IPS DF 4.7 (cell line): Measurements from ENCODE around the gene NBPF3.
A peak's percentile ranks its signal among the peaks of the same experiment; 100 is the strongest.
"Not testable (repeated sequence)": the region's sequence is repeated elsewhere in the genome, so short reads cannot be mapped to it uniquely, and the experiment has no call there.

ENCODE experiments used
- DNase-seq: peaks from one replicate; pipeline ENCODE4 v3.0.0-alpha.2; 2013; ENCODE audit warnings: low spot score; ENCODE audit errors: extremely low read depth

The NBPF3 gene

GRCh38 chr1:21439721-21440629, at the start of gene NBPF3:
TSS of gene NBPF3 (plus strand) at chr1:21440137. CDS start at chr1:21445087, 4,950 bp downstream.
- DNase-seq, result no peak

GRCh38 chr1:21391497-21391896, 48.4 kb upstream of the NBPF3 start:
- DNase-seq, result no peak

GRCh38 chr1:21392587-21393263, 47.2 kb upstream of the NBPF3 start:
- DNase-seq, result no peak

GRCh38 chr1:21396516-21396915, 43.4 kb upstream of the NBPF3 start:
- DNase-seq, result no peak

GRCh38 chr1:21397813-21398188, 42.1 kb upstream of the NBPF3 start:
- DNase-seq, result peak; percentile 19

- DNase-seq, result not testable (repeated sequence)
Measured at GRCh38 chr1:21401726-21402346, 38.1 kb upstream of the NBPF3 start.

- DNase-seq, result no peak
Measured at GRCh38 chr1:21406659-21407058, 33.3 kb upstream of the NBPF3 start.

GRCh38 chr1:21409897-21410296, 30.0 kb upstream of the NBPF3 start:
- not testable (repeated sequence) for DNase-seq

GRCh38 chr1:21414015-21414414, 25.9 kb upstream of the NBPF3 start:
- no peak for DNase-seq

- DNase-seq, result not testable (repeated sequence)
Measured at GRCh38 chr1:21420378-21420777, 19.6 kb upstream of the NBPF3 start.

GRCh38 chr1:21421307-21421706, 18.6 kb upstream of the NBPF3 start:
- not testable (repeated sequence) for DNase-seq

GRCh38 chr1:21427798-21428480, 12.0 kb upstream of the NBPF3 start:
- DNase-seq, result not testable (repeated sequence)

- DNase-seq, result not testable (repeated sequence)
Measured at GRCh38 chr1:21428481-21429073, 11.4 kb upstream of the NBPF3 start.

GRCh38 chr1:21429210-21429609, 10.7 kb upstream of the NBPF3 start:
- DNase-seq, result not testable (repeated sequence)

GRCh38 chr1:21430875-21431274, 9.1 kb upstream of the NBPF3 start:
- not testable (repeated sequence) for DNase-seq

- DNase-seq, result no peak
Measured at GRCh38 chr1:21434394-21434793, 5.5 kb upstream of the NBPF3 start.

- DNase-seq, result no peak
Measured at GRCh38 chr1:21435646-21436487, 4.1 kb upstream of the NBPF3 start.

- DNase-seq, result no peak
Measured at GRCh38 chr1:21436488-21437340, 3.2 kb upstream of the NBPF3 start.

- no peak for DNase-seq
Measured at GRCh38 chr1:21437341-21437640, 2.6 kb upstream of the NBPF3 start.
